OCI-LY3 (cell line): ENCODE data around the gene MYH15.

Source experiments
- H2AFZ ChIP-seq: fragments of 200-600, 300-600 bp; shearing (Covaris generic); 2 replicates; pipeline ENCODE4 v1.6.0; 2014; ENCODE audit warnings: antibody characterized with exemption, low read depth, low read length
- H3K27ac ChIP-seq: fragments of 200-600, 300-600 bp; sonication (generic); 2 replicates; pipeline ENCODE4 v1.5.1; 2014; ENCODE audit warnings: mild to moderate bottlenecking, low read length, moderate library complexity, mixed read lengths
- H3K27me3 ChIP-seq: fragments of 200-600, 300-600 bp; sonication (generic); 2 replicates; pipeline ENCODE4 v1.6.1; 2014; ENCODE audit warnings: low read depth, low read length, mixed read lengths
- H3K36me3 ChIP-seq: fragments of 200-600, 300-600 bp; sonication (generic); replicated peaks from 2 replicates; pipeline ENCODE3; 2014; ENCODE audit warnings: low read depth, low read length, mixed read lengths
- H3K4me1 ChIP-seq: fragments of 300-600, 200-600 bp; sonication (generic); 2 replicates; pipeline ENCODE4 v1.6.1; 2014; ENCODE audit warnings: low read length, mixed read lengths
- H3K4me2 ChIP-seq: fragments of 200-600, 300-600 bp; sonication (generic); 2 replicates; pipeline ENCODE4 v1.6.1; 2014; ENCODE audit warnings: low read length, mixed read lengths
- H3K4me3 ChIP-seq: fragments of 300-600, 200-600 bp; sonication (generic); 2 replicates; pipeline ENCODE4 v1.5.1; 2014; ENCODE audit warnings: antibody characterized with exemption, mild to moderate bottlenecking, low read length, moderate library complexity
- H3K79me2 ChIP-seq: fragments of 300-600, 200-600 bp; shearing (Covaris generic); 2 replicates; pipeline ENCODE4 v1.6.1; 2014; ENCODE audit warnings: mild to moderate bottlenecking, low read length, mixed read lengths
- H3K9ac ChIP-seq: fragments of 300-600, 200-600 bp; shearing (Covaris generic); 2 replicates; pipeline ENCODE4 v1.6.0; 2014; ENCODE audit warnings: mild to moderate bottlenecking, low read length, moderate library complexity
- H3K9me3 ChIP-seq: fragments of 200-600, 300-600 bp; shearing (Covaris generic); 2 replicates; pipeline ENCODE4 v1.6.1; 2014; ENCODE audit warnings: low read length, mixed read lengths; ENCODE audit not compliant: insufficient read depth
- H4K20me1 ChIP-seq: fragments of 200-600, 300-600 bp; sonication (generic); 2 replicates; pipeline ENCODE4 v1.6.1; 2016; ENCODE audit warnings: low read length, mixed read lengths; ENCODE audit not compliant: insufficient read depth
- EZH2phosphoT487 ChIP-seq: fragments of 200-600 bp; shearing (Covaris generic); IDR thresholded peaks from 2 replicates; pipeline ENCODE4 v1.6.1; 2018; ENCODE audit warnings: antibody characterized with exemption, mixed run types, low read depth
- TF ChIP-seq, protein P1 (sequence below): fragments of 200-600, 300-600 bp; sonication (generic); IDR thresholded peaks from 2 replicates; pipeline ENCODE4 v1.5.1; 2014; ENCODE audit warnings: antibody characterized with exemption, low read length, low read depth

The MYH15 gene

GRCh38 chr3:108342837-108343486 is 167.4 kb downstream of the MYH15 start:
- H3K4me2 ChIP-seq, result no peak overlapping the region
- H3K36me3 ChIP-seq, result no peaks in the 10 kb centered on the region
- TF ChIP-seq, protein P1, sequence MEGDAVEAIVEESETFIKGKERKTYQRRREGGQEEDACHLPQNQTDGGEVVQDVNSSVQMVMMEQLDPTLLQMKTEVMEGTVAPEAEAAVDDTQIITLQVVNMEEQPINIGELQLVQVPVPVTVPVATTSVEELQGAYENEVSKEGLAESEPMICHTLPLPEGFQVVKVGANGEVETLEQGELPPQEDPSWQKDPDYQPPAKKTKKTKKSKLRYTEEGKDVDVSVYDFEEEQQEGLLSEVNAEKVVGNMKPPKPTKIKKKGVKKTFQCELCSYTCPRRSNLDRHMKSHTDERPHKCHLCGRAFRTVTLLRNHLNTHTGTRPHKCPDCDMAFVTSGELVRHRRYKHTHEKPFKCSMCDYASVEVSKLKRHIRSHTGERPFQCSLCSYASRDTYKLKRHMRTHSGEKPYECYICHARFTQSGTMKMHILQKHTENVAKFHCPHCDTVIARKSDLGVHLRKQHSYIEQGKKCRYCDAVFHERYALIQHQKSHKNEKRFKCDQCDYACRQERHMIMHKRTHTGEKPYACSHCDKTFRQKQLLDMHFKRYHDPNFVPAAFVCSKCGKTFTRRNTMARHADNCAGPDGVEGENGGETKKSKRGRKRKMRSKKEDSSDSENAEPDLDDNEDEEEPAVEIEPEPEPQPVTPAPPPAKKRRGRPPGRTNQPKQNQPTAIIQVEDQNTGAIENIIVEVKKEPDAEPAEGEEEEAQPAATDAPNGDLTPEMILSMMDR, result no peak
- no peak for TF ChIP-seq EZH2phosphoT487

GRCh38 chr3:108341911-108342310 is 168.5 kb downstream of the MYH15 start:
- TF ChIP-seq EZH2phosphoT487, result no peak
- TF ChIP-seq, protein P1, result no peak
- Histone ChIP-seq H3K4me2 (no peak overlapping the region), H3K27ac (no peak overlapping the region), H2AFZ (no peak overlapping the region), H4K20me1 (no peaks in the 10 kb centered on the region), H3K9ac (no peak overlapping the region), H3K27me3 (no peaks in the 10 kb centered on the region), H3K9me3 (no peaks in the 10 kb centered on the region), H3K4me1 (peaks cover 45% of the 10 kb centered on the region), H3K4me3 (no peak overlapping the region), H3K36me3 (no peaks in the 10 kb centered on the region), H3K79me2 (no peaks in the 10 kb centered on the region)

More at GRCh38 chr3:108342837-108343486, 167.4 kb downstream of the MYH15 start:
- H3K27ac ChIP-seq, result no peak overlapping the region
- H3K27me3 ChIP-seq, result no peaks in the 10 kb centered on the region
- H3K9ac ChIP-seq, result no peak overlapping the region
- H3K9me3 ChIP-seq, result no peaks in the 10 kb centered on the region
- peaks cover 45% of the 10 kb centered on the region for H3K4me1 ChIP-seq
- H4K20me1 ChIP-seq, result no peaks in the 10 kb centered on the region
- H2AFZ ChIP-seq, result no peak overlapping the region
- H3K79me2 ChIP-seq, result no peaks in the 10 kb centered on the region
- H3K4me3 ChIP-seq, result no peak overlapping the region

GRCh38 chr3:108338901-108339545 is 171.4 kb downstream of the MYH15 start:
- Histone ChIP-seq H4K20me1 (no peaks in the 10 kb centered on the region), H2AFZ (no peak overlapping the region), H3K27ac (no peak overlapping the region), H3K36me3 (no peaks in the 10 kb centered on the region), H3K27me3 (no peaks in the 10 kb centered on the region), H3K4me3 (no peak overlapping the region), H3K4me1 (peaks cover 25% of the 10 kb centered on the region), H3K9me3 (no peaks in the 10 kb centered on the region), H3K9ac (no peak overlapping the region), H3K4me2 (no peak overlapping the region), H3K79me2 (no peaks in the 10 kb centered on the region)
- TF ChIP-seq EZH2phosphoT487, result no peak
- TF ChIP-seq, protein P1, result no peak

DNA sequence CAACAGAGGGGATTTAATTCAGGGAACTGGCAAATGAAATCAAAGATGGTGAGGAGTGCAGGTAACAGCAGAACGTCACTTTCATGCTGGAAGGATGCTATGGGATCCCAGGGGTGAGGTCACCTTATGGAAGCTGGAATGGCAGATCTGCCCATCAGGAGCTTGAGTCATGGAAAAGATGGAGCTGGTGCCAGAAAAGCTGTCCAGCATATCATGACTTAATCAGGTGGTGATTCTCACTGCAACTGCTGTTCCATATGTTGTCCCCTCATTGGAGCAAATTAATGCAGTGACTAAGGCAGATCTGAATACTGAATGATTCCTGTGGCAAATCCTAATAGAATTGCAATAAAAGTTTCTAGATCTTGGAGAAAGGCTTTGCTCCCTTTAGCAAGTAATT is 175.7 kb downstream of the MYH15 start:
- Histone ChIP-seq H3K9ac (no peak overlapping the region), H3K9me3 (no peaks in the 10 kb centered on the region), H3K79me2 (no peaks in the 10 kb centered on the region), H3K27me3 (no peaks in the 10 kb centered on the region), H3K4me2 (no peak overlapping the region), H3K36me3 (no peaks in the 10 kb centered on the region), H4K20me1 (no peaks in the 10 kb centered on the region), H3K27ac (no peak overlapping the region), H3K4me3 (no peak overlapping the region), H3K4me1 (peaks cover 10% of the 10 kb centered on the region), H2AFZ (no peak overlapping the region)
- no peak for TF ChIP-seq EZH2phosphoT487
- TF ChIP-seq, protein P1, result no peak
